Osteoblast (primary cell): ENCODE measurements around the gene C2orf78. TPM values are rescaled to one million over a fixed set of nuclear protein-coding genes. Genes with fewer than 3 reads are reported as not detected.

ENCODE experiments used
- DNase-seq: peaks from one replicate; pipeline ENCODE4 v3.0.0; 2011; ENCODE audit warnings: low spot score, mixed read lengths; ENCODE audit not compliant: insufficient read length; ENCODE audit errors: missing footprints
- H2AFZ ChIP-seq: 2 replicates; pipeline ENCODE4 v1.6.0; 2011; ENCODE audit warnings: mild to moderate bottlenecking, low read length
- H3K27ac ChIP-seq: 2 replicates; pipeline ENCODE4 v1.5.1; 2011; ENCODE audit warnings: mild to moderate bottlenecking, low read depth, low read length, moderate library complexity
- H3K27me3 ChIP-seq: 2 replicates; pipeline ENCODE4 v1.6.0; 2012; ENCODE audit warnings: mild to moderate bottlenecking, control low read depth, inconsistent platforms, low read length, moderate library complexity; ENCODE audit not compliant: insufficient read depth
- H3K36me3 ChIP-seq: 2 replicates; pipeline ENCODE4 v1.5.1; 2011; ENCODE audit warnings: mild to moderate bottlenecking, low read length, control low read depth, moderate library complexity; ENCODE audit not compliant: insufficient read depth
- H3K4me1 ChIP-seq: 2 replicates; pipeline ENCODE4 v1.5.1; 2011; ENCODE audit warnings: mild to moderate bottlenecking, low read length, control low read depth, moderate library complexity; ENCODE audit not compliant: insufficient read depth
- H3K4me2 ChIP-seq: 2 replicates; pipeline ENCODE4 v1.6.0; 2011; ENCODE audit warnings: mild to moderate bottlenecking, low read length; ENCODE audit not compliant: insufficient read depth
- H3K4me3 ChIP-seq: fragments of 200-600 bp; sonication (generic); 3 replicates; pipeline ENCODE4 v1.5.1; 2012; ENCODE audit warnings: mild to moderate bottlenecking, low read length, inconsistent platforms; ENCODE audit not compliant: insufficient read depth
- H3K79me2 ChIP-seq: 2 replicates; pipeline ENCODE4 v1.6.0; 2012; ENCODE audit warnings: mild to moderate bottlenecking, low read length, control low read depth, inconsistent platforms; ENCODE audit not compliant: insufficient read depth
- H3K9me3 ChIP-seq: 2 replicates; pipeline ENCODE4 v1.5.1; 2011; ENCODE audit warnings: low read depth, low read length, control low read depth
- H4K20me1 ChIP-seq: 2 replicates; pipeline ENCODE4 v1.6.0; 2012; ENCODE audit warnings: mild to moderate bottlenecking, low read length, control low read depth; ENCODE audit not compliant: insufficient read depth
- CTCF ChIP-seq: IDR thresholded peaks from 2 replicates; pipeline ENCODE4 v1.5.1; 2011; ENCODE audit warnings: mild to moderate bottlenecking, low read depth, low read length, moderate library complexity; ENCODE audit errors: extremely low read depth
- total RNA-seq: library from RNA; depleted of rRNA; stranded (reverse); fragments of >200 nt; gene quantifications from 2 replicates; pipeline ENCODE4 v1.2.3, GENCODE V29; 2012

Gene C2orf78
- total RNA-seq, 1 donor = not detected

- Histone ChIP-seq H3K4me1 (peaks cover 6% of the 10 kb centered on the region), H4K20me1 (peaks cover 16% of the 10 kb centered on the region), H3K4me3 (no peak overlapping the region), H3K36me3 (peaks cover 38% of the 10 kb centered on the region), H3K4me2 (no peak overlapping the region), H3K27ac (no peak overlapping the region), H2AFZ (no peak overlapping the region), H3K27me3 (no peaks in the 10 kb centered on the region), H3K79me2 (peaks cover 19% of the 10 kb centered on the region), H3K9me3 (no peaks in the 10 kb centered on the region)
- peak; percentile 52 for DNase-seq
- TF ChIP-seq CTCF = no peak
These were observed 60.1 kb downstream of the C2orf78 start for GRCh38 chr2:73844087-73844486.

GRCh38 chr2:73850009-73850408, 66.0 kb downstream of the C2orf78 start:
- no peak overlapping the region for H3K4me2 ChIP-seq
- no peak for DNase-seq
- H3K4me3 ChIP-seq = no peak overlapping the region
- no peaks in the 10 kb centered on the region for H3K27me3 ChIP-seq
- H3K4me1 ChIP-seq = peaks cover 5% of the 10 kb centered on the region
- no peak overlapping the region for H3K27ac ChIP-seq
- H3K9me3 ChIP-seq = no peaks in the 10 kb centered on the region
- TF ChIP-seq CTCF = no peak
- H4K20me1 ChIP-seq = peaks cover 3% of the 10 kb centered on the region
- no peaks in the 10 kb centered on the region for H3K79me2 ChIP-seq
- no peak overlapping the region for H2AFZ ChIP-seq
- peaks cover 71% of the 10 kb centered on the region for H3K36me3 ChIP-seq

- Histone ChIP-seq H3K4me1 (peaks cover 5% of the 10 kb centered on the region), H3K4me2 (no peak overlapping the region), H3K27me3 (no peaks in the 10 kb centered on the region), H3K36me3 (peaks cover 58% of the 10 kb centered on the region), H3K9me3 (no peaks in the 10 kb centered on the region), H3K27ac (no peak overlapping the region), H3K4me3 (no peak overlapping the region), H3K79me2 (no peaks in the 10 kb centered on the region), H2AFZ (no peak overlapping the region), H4K20me1 (peaks cover 3% of the 10 kb centered on the region)
- peak; percentile 14 for TF ChIP-seq CTCF
- no peak for DNase-seq
These were observed 67.3 kb downstream of the C2orf78 start for GRCh38 chr2:73851274-73851673.

DNA sequence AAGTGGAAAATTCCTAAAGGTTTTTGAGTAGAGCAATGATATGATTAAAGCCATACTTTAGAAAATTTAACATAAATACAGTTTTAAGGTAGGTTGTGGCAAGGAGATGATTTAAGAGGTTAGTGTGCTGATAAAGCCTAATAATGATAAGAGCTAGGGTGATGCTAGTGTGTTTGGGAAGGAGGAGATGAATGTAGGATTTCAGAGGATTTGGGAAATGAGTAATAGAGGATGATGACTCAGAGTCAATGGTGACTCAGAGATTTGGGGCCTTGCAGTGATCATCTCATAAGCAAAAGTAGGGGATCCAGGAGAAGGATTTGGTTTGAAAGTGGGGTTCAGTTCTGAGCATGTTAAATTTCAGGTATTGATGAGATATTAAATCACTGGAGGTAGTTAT, 68.0 kb downstream of the C2orf78 start:
- no peak overlapping the region for H2AFZ ChIP-seq
- no peak overlapping the region for H3K4me3 ChIP-seq
- no peak for TF ChIP-seq CTCF
- no peak overlapping the region for H3K27ac ChIP-seq
- no peaks in the 10 kb centered on the region for H3K27me3 ChIP-seq
- H3K4me1 ChIP-seq = peaks cover 10% of the 10 kb centered on the region
- H3K4me2 ChIP-seq = no peak overlapping the region
- DNase-seq = no peak
- H3K36me3 ChIP-seq = peaks cover 50% of the 10 kb centered on the region
- H4K20me1 ChIP-seq = peaks cover 3% of the 10 kb centered on the region
- H3K79me2 ChIP-seq = no peaks in the 10 kb centered on the region
- no peaks in the 10 kb centered on the region for H3K9me3 ChIP-seq
